Smooth muscle cell of the brain vasculature (primary cell): ENCODE results near the gene NOC2L.

Experiments used
- DNase-seq: peaks from one replicate; pipeline ENCODE4 v3.0.0-alpha.2; 2012; ENCODE audit warnings: low read depth, low spot score

NOC2L gene

DNA sequence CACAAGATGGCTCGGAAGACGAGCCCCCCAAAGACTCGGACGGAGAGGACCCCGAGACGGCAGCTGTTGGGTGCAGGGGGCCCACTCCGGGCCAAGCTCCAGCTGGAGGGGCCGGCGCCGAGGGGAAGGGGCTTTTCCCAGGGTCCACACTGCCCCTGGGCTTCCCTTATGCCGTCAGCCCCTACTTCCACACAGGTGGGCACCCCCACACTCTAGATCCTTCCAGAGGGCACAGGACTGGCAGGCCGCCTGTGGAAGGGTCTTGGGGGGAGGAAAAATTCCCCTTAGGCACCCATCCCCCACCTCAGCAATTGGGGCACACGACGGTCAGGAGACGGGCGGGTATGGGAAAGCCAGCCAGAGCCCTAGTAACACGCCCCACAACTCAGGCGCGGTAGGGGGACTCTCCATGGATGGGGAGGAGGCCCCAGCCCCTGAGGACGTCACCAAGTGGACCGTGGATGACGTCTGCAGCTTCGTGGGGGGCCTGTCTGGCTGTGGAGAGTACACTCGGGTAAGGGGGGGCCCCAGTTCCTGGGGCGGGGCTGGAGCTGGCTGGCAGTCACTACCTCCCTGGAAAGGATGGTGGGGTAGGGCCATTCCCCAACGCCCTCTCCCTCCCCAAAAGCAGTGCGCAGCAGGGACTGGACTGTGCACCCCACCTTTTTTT is 16.1 kb downstream of the NOC2L start:
- DNase-seq = no peak

DNA sequence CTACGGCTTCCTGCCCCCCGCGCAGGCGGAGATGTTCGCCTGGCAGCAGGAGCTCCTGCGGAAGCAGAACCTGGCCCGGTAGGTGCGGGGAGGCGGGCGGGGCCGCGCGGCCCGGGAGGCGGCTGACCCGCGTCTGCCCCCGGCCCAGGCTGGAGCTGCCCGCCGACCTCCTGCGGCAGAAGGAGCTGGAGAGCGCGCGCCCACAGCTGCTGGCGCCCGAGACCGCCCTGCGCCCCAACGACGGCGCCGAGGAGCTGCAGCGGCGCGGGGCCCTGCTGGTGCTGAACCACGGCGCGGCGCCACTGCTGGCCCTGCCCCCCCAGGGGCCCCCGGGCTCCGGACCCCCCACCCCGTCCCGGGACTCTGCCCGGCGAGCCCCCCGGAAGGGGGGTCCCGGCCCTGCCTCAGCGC is 16.6 kb downstream of the NOC2L start:
- DNase-seq = no peak

DNA sequence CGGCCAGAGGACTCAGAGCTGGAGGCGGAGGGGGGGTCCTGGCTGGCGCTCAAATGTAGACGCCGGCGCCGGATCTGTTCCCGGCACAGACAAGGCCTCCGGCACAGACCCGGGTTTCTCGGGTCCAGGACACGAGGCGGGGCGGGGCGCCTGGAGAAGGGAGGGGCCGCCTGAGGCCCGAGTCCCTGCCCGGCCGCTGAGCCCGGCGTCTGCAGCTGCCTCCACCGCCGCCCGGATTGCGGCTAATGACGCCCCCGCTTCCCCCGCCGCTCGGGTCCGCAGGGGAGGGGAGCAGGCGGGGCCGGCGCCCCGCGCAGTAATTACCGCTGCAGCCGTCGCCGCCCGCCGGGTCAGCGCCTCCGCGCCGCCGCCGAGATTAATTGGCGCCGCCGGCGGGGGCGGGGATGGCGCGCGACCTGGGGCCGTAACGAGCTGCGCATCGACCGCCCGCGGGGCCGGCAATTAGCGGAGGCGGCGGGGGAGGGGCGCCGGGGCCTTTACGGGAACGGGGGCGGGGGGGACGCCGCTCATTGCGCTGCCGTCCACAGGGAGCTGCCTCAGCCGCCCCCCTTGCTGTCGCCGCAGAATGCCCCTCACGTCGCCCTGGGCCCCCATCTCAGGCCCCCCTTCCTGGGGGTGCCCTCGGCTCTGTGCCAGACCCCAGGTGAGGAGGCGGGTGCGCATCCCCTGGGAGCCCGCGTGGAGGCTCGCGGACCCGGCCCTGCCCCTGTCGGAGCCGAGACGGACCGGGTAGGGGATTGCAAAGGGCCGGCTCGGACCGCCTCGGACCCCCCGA is 17.3 kb downstream of the NOC2L start:
- DNase-seq = no peak

DNA sequence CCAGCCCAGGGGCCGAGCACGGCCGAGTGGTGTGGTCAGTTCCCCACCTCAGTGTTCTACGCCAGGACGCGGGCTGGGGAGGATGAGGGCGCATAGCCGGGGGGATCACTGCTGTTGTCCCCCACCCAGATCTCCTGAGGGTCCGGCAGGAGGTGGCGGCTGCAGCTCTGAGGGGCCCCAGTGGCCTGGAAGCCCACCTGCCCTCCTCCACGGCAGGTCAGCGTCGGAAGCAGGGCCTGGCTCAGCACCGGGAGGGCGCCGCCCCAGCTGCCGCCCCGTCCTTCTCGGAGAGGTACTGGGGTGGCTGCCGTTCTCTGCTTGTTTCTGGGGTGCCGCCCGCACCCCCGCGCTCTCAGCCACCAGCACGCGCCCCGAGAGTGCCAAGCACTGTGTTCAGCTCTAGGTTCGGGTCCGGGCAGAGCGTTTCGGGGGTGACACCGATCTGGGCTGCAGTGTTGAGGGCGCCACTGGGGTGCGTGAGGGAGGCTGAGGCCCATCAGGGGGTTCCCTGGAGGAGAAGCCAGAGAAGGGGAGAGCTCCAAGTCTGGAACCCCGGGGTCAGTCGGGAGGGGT is 18.0 kb downstream of the NOC2L start:
- no peak for DNase-seq

DNA sequence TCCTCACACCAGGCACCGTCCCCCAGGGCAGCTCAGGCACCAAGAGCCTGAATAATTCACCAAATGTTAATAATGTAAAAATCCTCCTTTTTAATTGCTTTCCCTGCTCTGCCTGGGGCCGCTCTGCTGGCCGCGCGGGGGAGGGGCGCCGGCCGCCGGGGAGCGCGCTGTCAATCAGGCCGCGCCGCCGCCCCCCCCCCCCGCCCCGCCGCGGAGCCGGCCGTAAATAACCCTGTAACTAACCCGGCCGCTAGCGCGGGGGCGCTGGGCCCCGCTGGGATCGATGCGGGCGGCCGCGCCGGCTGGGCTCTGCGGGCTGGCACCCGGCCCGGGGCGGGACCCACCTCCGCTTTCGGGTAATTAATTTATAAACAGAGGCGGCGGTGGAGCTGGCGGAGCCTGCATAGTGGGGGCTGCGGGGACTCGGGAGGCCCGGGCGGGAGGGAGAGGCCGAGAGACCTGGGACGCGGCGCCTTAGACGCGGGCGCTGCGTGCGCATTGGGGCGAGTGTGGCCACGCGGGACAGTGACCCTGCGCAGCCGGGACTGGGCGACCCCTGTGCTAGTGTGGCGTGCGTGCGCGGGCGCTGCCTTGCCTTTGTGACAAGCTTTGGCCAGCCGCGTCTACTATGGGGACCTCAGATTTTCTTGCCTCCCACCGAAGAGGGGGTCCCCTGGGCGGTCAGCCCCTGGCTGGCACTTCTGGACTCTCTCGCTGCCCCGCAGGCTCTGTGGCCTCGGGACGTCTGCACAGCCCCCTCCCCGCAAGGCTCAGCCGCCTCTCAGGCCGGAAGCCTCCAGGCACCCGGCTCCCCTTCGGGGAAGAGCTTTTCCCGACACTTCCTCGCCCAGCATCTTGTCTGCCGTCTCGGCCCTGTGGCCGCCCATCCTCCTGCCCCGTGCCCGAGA is 18.7 kb downstream of the NOC2L start:
- no peak for DNase-seq

DNA sequence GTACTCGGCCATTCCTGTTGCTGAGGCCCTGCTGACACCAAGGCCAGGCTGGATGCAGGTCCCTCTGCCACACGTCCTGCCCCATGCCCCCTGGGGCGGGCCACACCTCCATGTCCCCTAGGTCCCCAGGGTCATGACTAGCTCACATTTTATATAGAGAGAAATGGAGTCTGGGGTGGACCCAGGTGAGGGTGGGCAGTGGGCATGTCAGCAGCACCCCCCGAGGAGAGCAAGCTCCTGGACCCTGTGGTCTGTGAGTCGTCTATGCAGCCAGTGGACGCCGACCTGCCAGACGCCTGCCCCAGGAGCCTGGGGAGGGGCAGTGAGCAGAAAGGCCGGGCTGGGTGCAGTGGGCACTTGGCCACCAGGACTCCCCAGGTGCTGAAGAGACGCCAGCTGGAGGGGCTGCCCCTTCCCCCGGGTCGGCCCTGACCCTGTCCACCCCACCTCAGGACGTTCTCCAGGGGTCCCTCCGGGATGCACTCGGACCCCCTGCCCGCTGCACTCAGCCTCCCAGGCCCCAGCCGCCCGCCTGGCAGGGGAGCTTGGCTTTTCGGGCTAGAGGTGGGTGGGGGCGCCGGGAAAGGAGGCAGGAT is 19.4 kb downstream of the NOC2L start:
- DNase-seq = no peak

DNA sequence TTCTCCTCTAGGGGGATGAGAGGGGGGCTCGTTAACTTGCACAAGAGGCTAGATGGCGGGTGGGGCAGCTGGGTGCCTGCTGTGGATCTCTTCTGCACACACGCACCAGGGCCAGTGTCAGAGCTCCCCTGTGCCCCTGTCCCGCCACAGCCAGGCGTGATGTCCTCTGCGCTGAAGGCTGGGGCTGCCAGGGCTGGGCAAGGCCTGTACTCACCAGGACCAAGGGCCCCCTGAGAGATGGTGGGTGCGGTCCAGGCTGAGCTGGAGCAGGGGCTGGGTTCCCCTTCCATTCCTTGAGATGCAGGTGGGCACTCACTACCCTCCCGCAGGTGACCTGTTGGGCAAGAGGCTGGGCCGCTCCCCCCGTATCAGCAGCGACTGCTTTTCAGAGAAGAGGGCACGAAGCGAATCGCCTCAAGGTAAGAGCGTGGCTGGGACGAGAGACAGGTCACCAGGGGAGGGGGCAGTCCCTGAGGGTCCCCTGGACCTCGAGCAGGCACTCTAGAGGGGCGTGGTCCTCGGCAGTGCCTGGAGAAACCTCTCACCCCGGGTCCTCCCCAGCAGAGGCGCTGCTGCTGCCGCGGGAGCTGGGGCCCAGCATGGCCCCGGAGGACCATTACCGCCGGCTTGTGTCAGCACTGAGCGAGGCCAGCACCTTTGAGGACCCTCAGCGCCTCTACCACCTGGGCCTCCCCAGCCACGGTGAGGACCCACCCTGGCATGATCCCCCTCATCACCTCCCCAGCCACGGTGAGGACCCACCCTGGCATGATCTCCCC is 20.2 kb downstream of the NOC2L start:
- DNase-seq = no peak

DNA sequence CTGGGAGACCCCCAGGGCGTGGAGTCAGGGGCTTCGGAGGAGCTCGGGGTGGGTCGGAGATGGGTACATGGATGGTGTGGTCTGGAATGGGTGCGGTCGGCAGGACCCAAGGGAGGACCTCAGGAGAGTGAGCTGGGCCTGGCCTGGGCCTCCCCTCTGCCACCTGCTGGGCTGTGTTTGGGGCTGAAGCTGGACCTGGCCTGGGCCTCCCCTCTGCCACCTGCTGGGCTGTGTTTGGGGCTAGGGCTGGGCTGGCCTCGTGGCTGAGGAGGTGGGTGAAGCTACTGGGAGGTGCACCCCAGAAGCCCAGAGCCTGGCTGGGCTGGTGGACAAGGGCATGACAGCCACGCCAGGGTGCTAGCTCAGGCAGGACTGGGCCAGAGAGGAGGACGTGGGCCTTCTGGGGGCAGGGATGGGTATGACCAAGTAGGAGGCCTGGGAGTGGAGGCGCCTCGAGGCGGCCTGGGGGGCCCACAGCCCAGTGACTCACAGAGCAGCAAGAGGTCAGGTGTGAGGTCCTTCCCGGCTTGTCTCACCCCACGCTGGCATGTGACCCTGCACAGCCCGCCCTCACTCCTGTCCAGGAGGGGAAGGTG is 20.9 kb downstream of the NOC2L start:
- no peak for DNase-seq

DNA sequence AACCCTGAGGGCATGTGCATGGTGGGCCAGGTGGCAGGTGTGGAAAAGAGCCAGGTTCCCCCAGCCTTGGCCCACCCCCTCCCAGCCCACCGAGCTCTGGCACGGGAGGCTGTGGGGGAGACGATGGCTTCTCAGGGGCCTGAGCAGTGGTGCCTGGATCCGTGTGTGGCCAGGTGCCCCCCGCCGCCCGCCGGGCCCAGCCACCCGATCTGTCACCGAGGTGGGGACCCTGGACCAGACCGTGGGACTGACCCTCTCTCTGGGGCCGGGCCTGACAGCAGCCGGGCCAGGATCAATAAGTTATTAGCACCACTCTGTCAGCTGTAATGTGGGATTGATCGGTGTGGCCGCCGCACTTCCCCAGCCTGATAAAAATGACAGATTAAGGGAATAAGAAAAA is 21.5 kb downstream of the NOC2L start:
- no peak for DNase-seq

DNA sequence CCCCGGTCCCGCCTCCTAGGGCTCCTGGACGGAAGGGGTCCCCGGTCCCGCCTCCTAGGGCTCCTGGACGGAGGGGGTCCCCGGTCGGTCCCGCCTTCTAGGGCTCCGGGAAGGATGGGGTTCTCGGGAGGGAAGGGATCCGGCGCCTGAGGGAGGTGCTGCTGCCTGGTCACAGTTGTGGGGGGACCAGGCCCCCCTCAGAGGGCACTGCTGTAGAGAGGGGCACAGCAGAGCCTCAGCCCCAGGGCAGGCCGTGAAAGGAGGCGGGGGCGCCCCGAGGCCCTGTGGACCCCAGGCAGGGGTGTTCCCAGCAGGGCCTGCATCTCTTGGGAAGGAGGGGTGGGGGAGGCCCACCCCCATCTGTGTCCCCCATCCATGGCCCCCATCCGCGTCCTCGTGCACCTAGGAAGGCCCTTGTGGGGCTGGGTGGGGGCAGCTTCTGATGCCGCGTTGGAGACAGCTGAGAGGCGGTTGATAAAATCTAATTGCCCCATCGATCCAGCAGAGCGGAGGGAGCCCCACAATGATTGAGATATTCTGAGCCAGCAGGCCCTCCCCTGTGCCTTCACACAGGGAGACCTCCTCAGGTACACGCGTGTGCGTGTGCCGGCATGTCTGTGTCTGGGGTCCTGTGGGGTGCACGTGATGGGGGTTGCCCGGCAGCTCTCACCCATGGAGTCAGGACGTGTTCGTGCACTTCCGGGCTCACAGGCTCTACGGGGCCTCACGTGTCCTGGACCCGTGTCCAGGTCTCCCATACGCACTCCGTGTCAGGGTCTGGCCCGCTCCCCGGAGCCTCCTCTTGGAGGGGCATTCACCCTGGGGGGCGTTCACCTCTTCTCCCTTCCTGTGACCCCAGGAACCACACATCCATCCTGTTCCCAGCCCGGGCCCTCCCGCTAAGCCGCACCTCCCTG is 22.4 kb downstream of the NOC2L start:
- DNase-seq = no peak

DNA sequence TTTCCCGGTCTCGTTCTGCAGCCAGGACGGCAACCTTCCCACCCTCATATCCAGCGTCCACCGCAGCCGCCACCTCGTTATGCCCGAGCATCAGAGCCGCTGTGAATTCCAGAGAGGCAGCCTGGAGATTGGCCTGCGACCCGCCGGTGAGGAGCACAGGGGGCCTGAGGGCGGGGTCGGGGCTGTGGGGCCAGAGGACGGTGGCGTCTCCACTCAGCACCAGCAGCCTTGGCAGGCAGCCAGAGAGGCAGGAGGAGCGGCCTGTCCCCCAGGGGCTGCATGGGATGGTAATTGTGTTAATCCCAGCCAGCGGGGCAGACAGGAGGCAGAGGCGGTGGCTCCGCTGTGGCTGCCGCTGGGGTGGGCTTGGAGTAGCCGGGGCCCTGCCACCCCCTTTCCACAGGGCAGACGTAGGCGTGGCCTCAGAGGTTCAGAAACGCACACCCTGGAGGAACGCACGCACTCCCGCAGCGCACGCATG is 23.3 kb downstream of the NOC2L start:
- no peak for DNase-seq

DNA sequence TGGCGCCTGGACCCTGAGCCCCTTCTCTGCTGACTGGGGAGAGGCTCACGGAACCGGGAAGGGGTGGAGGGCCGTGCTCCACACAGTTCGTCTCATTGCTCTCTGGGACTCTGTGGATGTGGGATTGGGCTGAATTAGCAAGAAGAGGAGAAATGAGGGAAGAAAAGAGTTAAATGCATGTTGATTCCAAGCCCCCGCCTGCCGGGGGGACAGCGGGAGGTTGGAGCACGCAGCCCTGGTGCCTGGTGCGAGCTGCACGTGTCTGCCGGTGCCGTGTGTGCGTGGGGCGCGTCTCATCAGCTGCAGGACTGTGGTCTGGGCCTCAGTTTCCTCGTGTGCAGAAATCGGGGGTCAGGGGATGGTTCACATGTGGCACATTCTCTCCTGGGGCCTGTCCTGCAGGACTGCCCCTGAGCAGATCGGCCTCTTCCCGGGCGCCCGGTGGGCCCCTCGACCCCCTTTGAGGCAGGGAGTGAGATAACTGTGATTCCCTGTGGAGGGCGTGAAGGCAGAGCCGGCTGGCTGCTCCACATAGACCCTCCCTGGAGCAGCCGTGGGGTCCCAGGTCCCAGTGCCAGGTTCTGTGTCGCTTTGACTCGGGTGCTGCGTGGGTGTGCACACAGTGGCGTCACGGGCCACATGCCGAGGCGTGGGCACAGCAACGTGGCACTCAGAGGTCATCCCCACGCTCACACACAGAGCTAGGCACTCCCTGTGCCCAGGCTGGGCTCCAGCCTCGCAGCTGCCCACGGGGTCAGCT is 23.9 kb downstream of the NOC2L start:
- no peak for DNase-seq

DNA sequence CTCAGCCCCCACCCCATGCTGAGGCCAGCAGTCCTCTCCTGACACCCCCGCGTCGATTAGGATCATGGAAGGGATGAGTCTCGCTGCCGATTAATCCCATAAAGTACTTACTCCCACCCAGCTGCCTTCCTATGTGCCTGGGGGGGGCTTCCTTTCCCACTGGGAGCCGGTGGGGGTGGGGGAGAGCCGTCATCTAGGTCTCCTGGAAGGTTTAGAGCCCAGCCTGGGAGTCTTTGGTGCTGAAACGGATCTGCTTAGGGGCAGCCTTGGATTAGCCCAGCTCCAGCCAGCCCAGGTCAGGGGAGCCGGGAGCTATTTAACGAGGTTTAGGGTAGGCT is 25.5 kb downstream of the NOC2L start:
- no peak for DNase-seq

DNA sequence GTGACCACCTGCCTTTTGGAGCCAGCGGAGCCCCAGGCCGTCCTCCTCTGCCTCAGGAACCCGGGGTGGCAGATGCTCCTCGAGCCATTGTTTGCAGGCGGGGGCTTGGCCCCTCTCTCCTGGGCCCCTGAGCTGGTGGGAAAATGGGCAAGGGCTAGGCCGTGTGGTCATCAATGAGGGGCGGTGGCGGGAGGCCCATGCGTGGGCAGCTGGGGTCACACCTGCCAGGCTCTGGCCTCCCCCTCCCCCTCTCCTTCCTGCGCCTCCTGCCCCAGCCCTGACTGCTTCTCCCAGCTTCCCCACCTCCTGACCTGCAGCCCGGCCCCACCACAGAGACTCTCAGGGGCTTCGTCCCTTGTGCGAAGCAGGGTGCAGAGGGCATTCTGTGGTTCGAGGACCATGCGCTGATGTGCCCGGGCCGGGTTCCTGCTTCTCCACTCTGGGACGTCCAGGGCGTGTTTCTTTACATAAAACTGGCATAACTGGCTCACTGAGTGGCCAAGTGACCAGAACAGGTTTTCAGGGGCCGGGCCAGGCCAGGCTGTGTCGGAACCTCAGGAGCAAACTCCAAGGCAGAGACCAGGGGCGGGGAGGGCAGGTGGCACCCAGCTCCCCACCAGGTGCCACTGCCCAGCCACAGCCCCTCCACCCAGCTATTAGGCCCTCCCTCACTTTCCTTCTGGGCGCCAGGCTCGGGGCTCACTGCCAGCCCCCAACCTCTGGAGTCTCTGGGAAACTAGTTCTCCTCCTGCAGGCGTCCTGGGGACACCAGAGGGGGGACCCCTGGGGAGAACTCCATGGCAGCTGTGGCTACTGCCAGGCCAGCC is 26.1 kb downstream of the NOC2L start:
- DNase-seq = no peak

DNA sequence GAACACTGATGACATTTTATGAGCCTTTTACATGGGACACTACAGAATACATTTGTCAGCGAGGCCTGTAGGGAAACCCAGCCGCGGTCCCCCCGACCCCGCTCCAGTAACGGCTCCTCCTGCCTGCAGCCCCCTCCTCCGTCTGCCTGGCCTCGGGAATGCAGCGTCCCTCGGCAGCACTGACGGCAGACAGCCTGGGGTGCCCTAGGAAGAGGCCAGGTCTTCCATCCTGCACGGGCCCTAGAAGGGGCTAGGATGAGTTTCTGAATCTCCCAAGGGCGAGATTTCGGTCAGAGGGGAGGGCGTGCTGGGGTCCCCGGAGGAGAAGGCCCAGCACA is 26.9 kb downstream of the NOC2L start:
- DNase-seq = no peak

DNA sequence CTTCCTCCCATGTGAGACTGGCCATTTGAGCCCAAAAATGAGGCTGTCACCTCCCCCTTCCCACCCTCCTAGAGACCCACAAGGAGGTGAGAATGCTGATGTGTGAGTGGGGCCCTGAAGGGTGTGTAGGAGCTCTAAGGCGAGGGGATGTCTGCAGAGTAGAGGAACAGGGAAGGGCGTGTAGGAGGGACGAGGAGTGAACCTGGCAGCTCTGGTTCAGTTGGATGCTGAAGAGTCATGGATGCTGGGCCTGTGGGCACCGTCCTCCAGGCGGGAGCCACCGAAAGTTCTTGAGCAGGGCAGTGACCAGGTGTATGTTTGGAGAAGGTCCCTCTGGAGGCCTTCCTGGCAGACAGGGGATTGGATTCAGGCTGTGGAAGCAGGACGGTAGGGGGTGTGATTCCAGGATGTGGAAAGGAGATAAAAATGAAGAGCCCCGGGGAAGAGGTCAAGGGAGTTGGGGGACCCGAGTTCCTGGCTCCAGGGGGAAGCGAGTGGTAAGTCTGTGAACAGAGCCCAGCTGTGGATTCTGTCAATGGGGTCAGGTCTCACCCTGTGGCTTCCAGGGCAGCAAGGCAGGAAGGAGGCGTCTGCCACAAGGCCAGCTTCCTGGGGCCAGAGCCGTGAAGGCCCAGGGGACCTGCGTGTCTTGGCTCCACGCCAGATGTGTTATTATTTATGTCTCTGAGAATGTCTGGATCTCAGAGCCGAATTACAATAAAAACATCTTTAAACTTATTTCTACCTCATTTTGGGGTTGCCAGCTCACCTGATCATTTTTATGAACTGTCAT is 27.5 kb downstream of the NOC2L start:
- DNase-seq = no peak

DNA sequence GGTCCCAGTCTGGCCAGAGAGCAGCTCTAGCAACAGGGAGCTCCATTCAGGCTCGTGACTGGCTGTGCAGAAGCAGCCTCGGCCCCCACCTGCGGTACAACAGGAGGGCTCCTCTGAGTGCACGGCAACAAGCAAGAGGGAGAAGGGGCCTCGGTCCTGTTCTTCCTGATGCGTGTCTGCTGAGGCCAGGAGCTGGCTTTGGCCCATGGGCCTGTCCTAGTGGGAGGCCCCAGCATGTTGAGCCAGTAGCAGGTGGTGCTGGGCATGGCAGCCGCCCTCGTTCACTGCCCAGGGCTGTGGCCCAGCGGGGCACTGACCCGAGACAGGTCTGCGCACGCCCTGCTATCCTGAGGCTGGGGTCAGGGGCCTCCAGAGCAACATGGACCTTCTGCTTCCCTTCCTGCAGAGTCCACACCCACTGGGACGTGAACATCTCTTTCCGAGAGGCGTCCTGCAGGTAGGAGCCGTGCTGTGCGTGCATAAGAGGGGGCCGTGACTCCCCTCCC is 28.4 kb downstream of the NOC2L start:
- DNase-seq = no peak
